Measurements from ENCODE around the gene PCDHB1.
"Not testable (repeated sequence)": the region's sequence is repeated elsewhere in the genome, so short reads cannot be mapped to it uniquely, and the experiment has no call there.

The PCDHB1 gene

GRCh38 chr5:141084487-141084989 lies 33.4 kb downstream of the PCDHB1 start:
- DNase-seq: no peak

DNA sequence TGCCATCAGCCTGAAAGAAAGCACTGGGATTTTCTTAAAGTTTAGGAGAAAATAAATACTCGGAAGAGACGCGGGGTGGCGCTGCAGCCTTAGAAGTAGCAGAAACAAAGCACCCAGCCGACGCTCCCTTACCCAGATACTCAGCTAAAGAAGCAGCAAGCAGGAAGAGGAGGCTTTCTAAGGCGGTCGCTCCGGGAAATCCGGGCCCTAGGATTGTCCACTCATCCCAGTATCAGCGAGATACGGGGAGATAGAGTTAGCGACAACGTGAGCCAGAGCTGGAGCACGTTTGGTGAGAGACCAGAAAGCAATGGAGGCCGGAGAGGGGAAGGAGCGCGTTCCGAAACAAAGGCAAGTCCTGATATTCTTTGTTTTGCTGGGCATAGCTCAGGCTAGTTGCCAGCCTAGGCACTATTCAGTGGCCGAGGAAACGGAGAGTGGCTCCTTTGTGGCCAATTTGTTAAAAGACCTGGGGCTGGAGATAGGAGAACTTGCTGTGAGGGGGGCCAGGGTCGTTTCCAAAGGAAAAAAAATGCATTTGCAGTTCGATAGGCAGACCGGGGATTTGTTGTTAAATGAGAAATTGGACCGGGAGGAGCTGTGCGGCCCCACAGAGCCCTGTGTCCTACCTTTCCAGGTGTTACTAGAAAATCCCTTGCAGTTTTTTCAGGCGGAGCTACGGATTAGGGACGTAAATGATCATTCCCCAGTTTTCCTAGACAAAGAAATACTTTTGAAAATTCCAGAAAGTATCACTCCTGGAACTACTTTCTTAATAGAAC lies 43.5 kb downstream of the PCDHB1 start, which contains the start of gene PCDHB2:
Gene PCDHB2 (plus strand): TSS at position 135 of the 782 bp plus-strand sequence. CDS start 176 bp downstream, at position 311.
- DNase-seq: no peak

DNA sequence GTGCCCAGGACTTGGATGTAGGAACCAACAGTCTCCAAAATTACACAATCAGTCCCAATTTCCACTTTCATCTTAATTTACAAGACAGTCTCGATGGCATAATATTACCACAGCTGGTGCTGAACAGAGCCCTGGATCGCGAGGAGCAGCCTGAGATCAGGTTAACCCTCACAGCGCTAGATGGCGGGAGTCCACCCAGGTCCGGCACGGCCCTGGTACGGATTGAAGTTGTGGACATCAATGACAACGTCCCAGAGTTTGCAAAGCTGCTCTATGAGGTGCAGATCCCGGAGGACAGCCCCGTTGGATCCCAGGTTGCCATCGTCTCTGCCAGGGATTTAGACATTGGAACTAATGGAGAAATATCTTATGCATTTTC lies 44.1 kb downstream of the PCDHB1 start:
- no peak for DNase-seq

GRCh38 chr5:141096181-141096580 lies 45.0 kb downstream of the PCDHB1 start:
- DNase-seq: not testable (repeated sequence)

DNA sequence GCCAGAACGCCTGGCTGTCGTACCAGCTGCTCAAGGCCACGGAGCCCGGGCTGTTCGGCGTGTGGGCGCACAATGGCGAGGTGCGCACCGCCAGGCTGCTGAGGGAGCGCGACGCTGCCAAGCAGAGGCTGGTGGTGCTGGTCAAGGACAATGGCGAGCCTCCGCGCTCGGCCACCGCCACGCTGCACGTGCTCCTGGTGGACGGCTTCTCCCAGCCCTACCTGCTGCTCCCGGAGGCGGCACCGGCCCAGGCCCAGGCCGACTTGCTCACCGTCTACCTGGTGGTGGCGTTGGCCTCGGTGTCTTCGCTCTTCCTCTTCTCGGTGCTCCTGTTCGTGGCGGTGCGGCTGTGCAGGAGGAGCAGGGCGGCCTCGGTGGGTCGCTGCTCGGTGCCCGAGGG lies 45.4 kb downstream of the PCDHB1 start:
- not testable (repeated sequence) for DNase-seq

DNA sequence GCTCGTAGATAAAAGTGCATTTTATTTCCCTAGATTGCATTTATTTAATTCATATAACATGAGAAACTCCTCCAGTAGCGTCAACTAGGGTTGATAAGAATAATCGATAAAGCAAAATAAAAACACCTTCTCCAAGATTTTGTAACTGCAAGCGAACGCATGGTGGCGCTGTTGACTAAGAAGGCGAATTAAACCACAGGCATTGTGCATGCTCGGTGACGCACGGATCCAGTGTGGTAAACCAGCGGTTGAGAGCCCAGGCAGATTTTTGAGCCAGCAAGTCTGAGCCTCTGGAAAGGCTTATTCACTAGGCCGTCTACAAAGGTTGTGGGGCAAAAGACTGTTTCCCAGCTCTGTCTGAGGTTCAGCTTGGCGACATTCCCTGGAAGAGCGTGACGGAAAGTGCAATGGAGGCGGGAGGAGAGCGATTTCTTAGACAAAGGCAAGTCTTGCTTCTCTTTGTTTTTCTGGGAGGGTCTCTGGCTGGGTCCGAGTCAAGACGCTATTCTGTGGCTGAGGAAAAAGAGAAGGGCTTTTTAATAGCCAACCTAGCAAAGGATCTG lies 49.1 kb downstream of the PCDHB1 start, which contains the start of gene PCDHB3:
Gene PCDHB3 (plus strand): TSS at position 231 of the 563 bp plus-strand sequence. CDS start 177 bp downstream, at position 408.
- DNase-seq: no peak

GRCh38 chr5:141101059-141101458 lies 49.9 kb downstream of the PCDHB1 start:
- DNase-seq: no peak

- not testable (repeated sequence) for DNase-seq
These were observed 50.9 kb downstream of the PCDHB1 start for GRCh38 chr5:141102070-141102469.

DNA sequence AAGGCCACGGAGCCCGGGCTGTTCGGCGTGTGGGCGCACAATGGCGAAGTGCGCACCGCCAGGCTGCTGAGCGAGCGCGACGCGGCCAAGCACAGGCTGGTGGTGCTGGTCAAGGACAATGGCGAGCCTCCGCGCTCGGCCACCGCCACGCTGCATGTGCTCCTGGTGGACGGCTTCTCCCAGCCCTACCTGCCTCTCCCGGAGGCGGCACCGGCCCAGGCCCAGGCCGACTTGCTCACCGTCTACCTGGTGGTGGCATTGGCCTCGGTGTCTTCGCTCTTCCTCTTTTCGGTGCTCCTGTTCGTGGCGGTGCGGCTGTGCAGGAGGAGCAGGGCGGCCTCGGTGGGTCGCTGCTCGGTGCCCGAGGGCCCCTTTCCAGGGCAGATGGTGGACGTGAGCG lies 51.3 kb downstream of the PCDHB1 start:
- DNase-seq: not testable (repeated sequence)

- no peak for DNase-seq
These were observed 54.2 kb downstream of the PCDHB1 start for GRCh38 chr5:141105350-141105749.
